Glutamatergic neuron (in vitro differentiated cells): ENCODE results near the gene ZNF865. TPM values are rescaled to one million over a fixed set of nuclear protein-coding genes. Genes with fewer than 3 reads are reported as not detected.

Experiments used
- DNase-seq: peaks from one replicate; pipeline ENCODE4 v3.0.0; 2022
- H3K27ac Mint-ChIP-seq: one replicate; pipeline ENCODE4 v1.8.0; 2020; ENCODE audit warnings: mild to moderate bottlenecking, mixed read lengths, inconsistent platforms; ENCODE audit not compliant: unreplicated experiment
- H3K27me3 Mint-ChIP-seq: one replicate; pipeline ENCODE4 v1.8.0; 2020; ENCODE audit warnings: mild to moderate bottlenecking, moderate library complexity, mixed read lengths, inconsistent platforms; ENCODE audit not compliant: unreplicated experiment
- H3K36me3 Mint-ChIP-seq: one replicate; pipeline ENCODE4 v1.8.0; 2020; ENCODE audit warnings: mild to moderate bottlenecking, mixed read lengths, inconsistent platforms; ENCODE audit not compliant: unreplicated experiment
- H3K4me1 Mint-ChIP-seq: one replicate; pipeline ENCODE4 v1.8.0; 2020; ENCODE audit warnings: mild to moderate bottlenecking, low read depth, mixed read lengths, inconsistent platforms; ENCODE audit not compliant: unreplicated experiment
- H3K4me3 Mint-ChIP-seq: one replicate; pipeline ENCODE4 v1.8.0; 2020; ENCODE audit warnings: mild to moderate bottlenecking, mixed read lengths, inconsistent platforms; ENCODE audit not compliant: unreplicated experiment
- H3K9me3 Mint-ChIP-seq: one replicate; pipeline ENCODE4 v1.8.0; 2020; ENCODE audit warnings: mild to moderate bottlenecking, moderate library complexity, mixed read lengths, inconsistent platforms; ENCODE audit not compliant: unreplicated experiment
- total RNA-seq: library from RNA; stranded (reverse); fragmentation: NEBNext Ultra II Directional; extraction: Animal tissue kit (Norgen Biotek cat#: 25700); gene quantifications from one replicate; pipeline ENCODE4 v1.2.1, GENCODE V29; 2021; ENCODE audit not compliant: unreplicated experiment
- TF ChIP-seq, protein P1 (sequence below): fragments of 200-600 bp; sonication (generic); IDR thresholded peaks from one replicate; pipeline ENCODE4 v1.5.0; 2021; ENCODE audit not compliant: partially characterized antibody, unreplicated experiment

The ZNF865 gene
- total RNA-seq, 1 donor from 2014 or later, result 14.6 TPM

DNA sequence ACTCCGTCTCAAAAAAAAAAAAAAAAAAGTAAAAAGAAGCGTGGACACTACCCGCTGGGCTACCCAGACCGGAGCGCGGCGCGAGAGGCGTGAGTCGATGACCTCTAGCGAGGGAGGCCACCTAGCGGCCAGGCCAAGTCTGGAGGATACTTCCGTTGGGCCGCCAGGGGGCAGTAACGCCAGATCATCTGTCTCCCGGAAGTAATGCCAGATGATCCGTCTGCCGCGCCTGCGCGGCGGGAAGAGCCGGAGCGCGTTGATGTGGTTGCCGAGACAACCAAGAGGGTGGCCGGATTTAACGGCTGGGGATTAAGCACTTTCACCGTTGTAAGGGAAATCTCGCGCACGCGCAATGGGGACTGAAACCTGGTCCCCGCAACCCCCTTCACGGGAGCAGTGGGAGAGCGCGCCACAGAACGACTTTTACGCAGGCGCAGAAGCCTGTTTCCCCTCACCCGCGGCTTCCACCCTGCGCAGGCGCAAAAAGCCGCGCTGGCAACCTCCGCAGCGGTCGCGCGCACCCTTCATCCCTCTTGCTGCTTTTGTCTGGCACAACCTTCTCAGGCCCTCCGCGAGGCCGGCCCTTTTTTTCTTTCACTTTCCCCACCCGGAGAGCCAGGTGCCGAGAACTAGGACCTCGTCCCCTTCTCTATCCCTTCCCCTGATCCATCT is 48.3 kb downstream of the ZNF865 start:
- TF ChIP-seq, protein P1, sequence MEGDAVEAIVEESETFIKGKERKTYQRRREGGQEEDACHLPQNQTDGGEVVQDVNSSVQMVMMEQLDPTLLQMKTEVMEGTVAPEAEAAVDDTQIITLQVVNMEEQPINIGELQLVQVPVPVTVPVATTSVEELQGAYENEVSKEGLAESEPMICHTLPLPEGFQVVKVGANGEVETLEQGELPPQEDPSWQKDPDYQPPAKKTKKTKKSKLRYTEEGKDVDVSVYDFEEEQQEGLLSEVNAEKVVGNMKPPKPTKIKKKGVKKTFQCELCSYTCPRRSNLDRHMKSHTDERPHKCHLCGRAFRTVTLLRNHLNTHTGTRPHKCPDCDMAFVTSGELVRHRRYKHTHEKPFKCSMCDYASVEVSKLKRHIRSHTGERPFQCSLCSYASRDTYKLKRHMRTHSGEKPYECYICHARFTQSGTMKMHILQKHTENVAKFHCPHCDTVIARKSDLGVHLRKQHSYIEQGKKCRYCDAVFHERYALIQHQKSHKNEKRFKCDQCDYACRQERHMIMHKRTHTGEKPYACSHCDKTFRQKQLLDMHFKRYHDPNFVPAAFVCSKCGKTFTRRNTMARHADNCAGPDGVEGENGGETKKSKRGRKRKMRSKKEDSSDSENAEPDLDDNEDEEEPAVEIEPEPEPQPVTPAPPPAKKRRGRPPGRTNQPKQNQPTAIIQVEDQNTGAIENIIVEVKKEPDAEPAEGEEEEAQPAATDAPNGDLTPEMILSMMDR, result peak; percentile 99
- Mint-ChIP-seq H3K27me3 (peaks cover 13% of the 10 kb centered on the region), H3K36me3 (no peaks in the 10 kb centered on the region), H3K4me1 (peaks cover 16% of the 10 kb centered on the region), H3K4me3 (peak overlapping the region; percentile 97), H3K9me3 (peaks cover 16% of the 10 kb centered on the region), H3K27ac (peak overlapping the region; percentile 98)
- peak; percentile 97 for DNase-seq

DNA sequence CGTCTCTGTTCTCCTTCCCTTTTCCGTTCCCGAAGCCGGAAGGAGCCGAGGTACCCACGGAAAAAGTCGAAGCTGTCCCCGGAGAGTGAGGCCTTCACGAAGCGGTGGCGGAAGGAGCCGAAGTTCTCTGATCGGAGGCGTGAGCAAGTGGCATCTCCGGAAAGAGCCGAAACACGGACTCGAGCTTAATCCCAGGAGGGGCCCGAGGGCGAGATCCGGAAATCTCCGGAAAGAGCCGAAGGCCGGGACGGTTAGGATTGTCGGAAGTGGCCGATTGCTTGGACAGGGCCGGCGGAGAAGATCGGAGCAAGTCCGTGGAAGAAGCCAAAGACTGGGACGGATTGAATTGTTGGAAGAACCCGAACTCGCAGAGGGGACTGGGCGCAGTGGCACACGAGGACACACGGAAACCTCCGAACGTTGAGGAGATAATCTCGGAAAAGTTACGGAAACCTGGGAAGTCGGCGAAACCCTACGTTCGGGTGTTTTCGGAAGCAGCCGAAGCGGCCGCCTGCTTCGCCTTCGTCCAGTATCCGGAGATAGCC is 48.9 kb downstream of the ZNF865 start:
- Mint-ChIP-seq H3K27me3 (peaks cover 13% of the 10 kb centered on the region), H3K9me3 (peaks cover 16% of the 10 kb centered on the region), H3K4me1 (peaks cover 17% of the 10 kb centered on the region), H3K36me3 (no peaks in the 10 kb centered on the region), H3K27ac (peak overlapping the region; percentile 98), H3K4me3 (peak overlapping the region; percentile 97)
- TF ChIP-seq, protein P1, result no peak
- peak; percentile 99 for DNase-seq

DNA sequence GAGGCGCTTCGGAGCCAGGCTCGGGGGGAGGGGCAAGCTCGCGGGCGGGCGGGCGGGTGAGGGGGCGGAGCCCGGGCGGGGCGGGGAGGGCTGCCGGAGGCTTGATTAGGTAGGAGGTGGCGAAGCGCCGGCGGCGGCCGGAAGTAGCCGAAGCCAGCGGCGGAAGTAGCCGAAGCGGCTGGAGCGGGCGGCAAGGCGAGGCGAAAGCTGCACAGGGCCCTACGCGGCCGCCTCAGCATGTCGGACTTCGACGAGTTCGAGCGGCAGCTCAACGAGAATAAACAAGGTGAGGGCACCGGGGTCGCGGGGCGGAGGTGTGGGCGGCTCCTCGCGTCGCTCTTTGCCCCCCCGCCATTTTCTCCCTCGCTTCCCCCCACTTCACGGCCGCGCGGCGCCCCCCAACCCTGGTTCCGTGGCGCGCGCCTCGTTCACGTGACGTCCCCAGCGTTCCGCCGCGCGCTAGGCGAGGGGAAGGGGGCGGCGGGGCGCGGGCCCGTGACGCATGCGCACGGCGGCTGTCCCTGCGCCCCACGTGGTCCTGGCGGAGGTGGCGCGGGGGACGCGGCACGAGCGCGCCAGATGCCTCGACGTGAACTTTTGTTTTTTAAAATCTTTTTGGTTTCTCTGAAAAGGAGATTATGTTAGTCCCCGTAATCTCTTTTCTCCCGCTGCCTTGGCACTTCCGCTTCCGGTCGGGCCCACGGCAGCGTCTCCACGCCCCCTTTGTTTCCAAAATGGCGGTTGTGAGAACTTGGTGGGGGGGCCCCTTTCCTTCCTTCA is 49.6 kb downstream of the ZNF865 start, which contains the start of gene U2AF2:
Gene U2AF2 (plus strand): TSS at position 168 of the 780 bp plus-strand sequence. CDS start 70 bp downstream, at position 238.
- H3K4me3 Mint-ChIP-seq, result peak within 1 kb of the TSS; percentile 97
- peak within 1 kb of the TSS; percentile 98 for H3K27ac Mint-ChIP-seq
- DNase-seq, result peak; percentile 98
- peaks cover 18% of the 10 kb centered on the region for H3K9me3 Mint-ChIP-seq
- no peaks in the 10 kb centered on the region for H3K36me3 Mint-ChIP-seq
- TF ChIP-seq, protein P1, result no peak
- H3K4me1 Mint-ChIP-seq, result peaks cover 20% of the 10 kb centered on the region
- peaks cover 11% of the 10 kb centered on the region for H3K27me3 Mint-ChIP-seq

- Mint-ChIP-seq H3K4me1 (peaks cover 20% of the 10 kb centered on the region), H3K4me3 (peak overlapping the region; percentile 97), H3K36me3 (no peaks in the 10 kb centered on the region), H3K9me3 (peaks cover 18% of the 10 kb centered on the region), H3K27me3 (peaks cover 11% of the 10 kb centered on the region), H3K27ac (peak overlapping the region; percentile 88)
- DNase-seq, result no peak
- TF ChIP-seq, protein P1, result no peak
Observed at GRCh38 chr19:55655648-55656040, 50.2 kb downstream of the ZNF865 start.

- peak overlapping the region; percentile 97 for H3K4me3 Mint-ChIP-seq
- no peak for DNase-seq
- no peaks in the 10 kb centered on the region for H3K36me3 Mint-ChIP-seq
- TF ChIP-seq, protein P1, result no peak
- H3K4me1 Mint-ChIP-seq, result peaks cover 20% of the 10 kb centered on the region
- H3K27me3 Mint-ChIP-seq, result peaks cover 11% of the 10 kb centered on the region
- H3K27ac Mint-ChIP-seq, result no peak overlapping the region
- peaks cover 19% of the 10 kb centered on the region for H3K9me3 Mint-ChIP-seq
Observed at GRCh38 chr19:55656552-55656951, 51.1 kb downstream of the ZNF865 start.
